Measurements from ENCODE around the gene USP43.

DNA sequence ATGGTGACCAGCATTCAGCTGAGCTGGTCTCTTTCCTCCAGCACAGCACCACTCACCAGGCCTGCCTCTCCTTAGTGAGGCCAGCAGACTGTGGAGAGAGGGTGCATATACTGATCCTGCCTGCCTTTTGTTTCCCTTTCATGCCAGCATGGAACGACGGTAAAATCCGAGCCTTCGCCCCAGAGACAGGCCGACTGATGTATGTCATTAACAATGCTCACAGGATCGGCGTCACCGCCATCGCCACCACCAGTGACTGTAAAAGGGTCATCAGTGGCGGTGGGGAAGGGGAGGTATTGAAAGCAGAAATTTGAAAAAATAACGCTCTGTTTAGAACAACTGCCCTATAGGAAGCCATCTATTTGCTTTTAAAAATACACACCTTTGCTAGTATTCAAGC, 12.6 kb upstream of the USP43 start:
- TF ChIP-seq, protein P1, sequence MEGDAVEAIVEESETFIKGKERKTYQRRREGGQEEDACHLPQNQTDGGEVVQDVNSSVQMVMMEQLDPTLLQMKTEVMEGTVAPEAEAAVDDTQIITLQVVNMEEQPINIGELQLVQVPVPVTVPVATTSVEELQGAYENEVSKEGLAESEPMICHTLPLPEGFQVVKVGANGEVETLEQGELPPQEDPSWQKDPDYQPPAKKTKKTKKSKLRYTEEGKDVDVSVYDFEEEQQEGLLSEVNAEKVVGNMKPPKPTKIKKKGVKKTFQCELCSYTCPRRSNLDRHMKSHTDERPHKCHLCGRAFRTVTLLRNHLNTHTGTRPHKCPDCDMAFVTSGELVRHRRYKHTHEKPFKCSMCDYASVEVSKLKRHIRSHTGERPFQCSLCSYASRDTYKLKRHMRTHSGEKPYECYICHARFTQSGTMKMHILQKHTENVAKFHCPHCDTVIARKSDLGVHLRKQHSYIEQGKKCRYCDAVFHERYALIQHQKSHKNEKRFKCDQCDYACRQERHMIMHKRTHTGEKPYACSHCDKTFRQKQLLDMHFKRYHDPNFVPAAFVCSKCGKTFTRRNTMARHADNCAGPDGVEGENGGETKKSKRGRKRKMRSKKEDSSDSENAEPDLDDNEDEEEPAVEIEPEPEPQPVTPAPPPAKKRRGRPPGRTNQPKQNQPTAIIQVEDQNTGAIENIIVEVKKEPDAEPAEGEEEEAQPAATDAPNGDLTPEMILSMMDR (IDR thresholded peaks at IDR 0.05 in 4 of 5, conservative IDR thresholded peaks at IDR 0.05 in 1 of 5): no peak
- TF ChIP-seq POLR2A (IDR thresholded peaks at IDR 0.05): no peak
